ENCODE results near the gene OR1J4. TPM values are rescaled to one million over a fixed set of nuclear protein-coding genes. Genes with fewer than 3 reads are reported as not detected.

Gene OR1J4
- total and polyA plus RNA-seq, 9 donors = not detected

GRCh38 chr9:122567901-122568300 lies 49.0 kb downstream of the OR1J4 start:
- WGBS, 3 donors = 82 to 89% (median 87%) methylated on average over 4 of the region's 4 CpGs
- intact Hi-C loops (cut with DNase I) = no loop called here
- no peak for TF ChIP-seq POLR2A (IDR thresholded peaks at IDR 0.05)
- TF ChIP-seq, protein P1, sequence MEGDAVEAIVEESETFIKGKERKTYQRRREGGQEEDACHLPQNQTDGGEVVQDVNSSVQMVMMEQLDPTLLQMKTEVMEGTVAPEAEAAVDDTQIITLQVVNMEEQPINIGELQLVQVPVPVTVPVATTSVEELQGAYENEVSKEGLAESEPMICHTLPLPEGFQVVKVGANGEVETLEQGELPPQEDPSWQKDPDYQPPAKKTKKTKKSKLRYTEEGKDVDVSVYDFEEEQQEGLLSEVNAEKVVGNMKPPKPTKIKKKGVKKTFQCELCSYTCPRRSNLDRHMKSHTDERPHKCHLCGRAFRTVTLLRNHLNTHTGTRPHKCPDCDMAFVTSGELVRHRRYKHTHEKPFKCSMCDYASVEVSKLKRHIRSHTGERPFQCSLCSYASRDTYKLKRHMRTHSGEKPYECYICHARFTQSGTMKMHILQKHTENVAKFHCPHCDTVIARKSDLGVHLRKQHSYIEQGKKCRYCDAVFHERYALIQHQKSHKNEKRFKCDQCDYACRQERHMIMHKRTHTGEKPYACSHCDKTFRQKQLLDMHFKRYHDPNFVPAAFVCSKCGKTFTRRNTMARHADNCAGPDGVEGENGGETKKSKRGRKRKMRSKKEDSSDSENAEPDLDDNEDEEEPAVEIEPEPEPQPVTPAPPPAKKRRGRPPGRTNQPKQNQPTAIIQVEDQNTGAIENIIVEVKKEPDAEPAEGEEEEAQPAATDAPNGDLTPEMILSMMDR (IDR thresholded peaks at IDR 0.05) = no peak
- TF ChIP-seq EP300 (IDR thresholded peaks at IDR 0.05) = no peak
- Histone ChIP-seq H3K4me3 (no peak overlapping the region), H3K9me3 (no peaks in the 10 kb centered on the region), H3K27ac (no peak overlapping the region), H3K36me3 (no peaks in the 10 kb centered on the region), H3K4me1 (ENCODE audit: insufficient read depth) (no peaks in the 10 kb centered on the region), H3K27me3 (no peaks in the 10 kb centered on the region)
- DNase-seq = no peak

Other genes with a start within 250 kb of the OR1J4 start
- 10 to 100 TPM in 1 of 7 donors, 1 to 10 TPM in 6; 1.4 to 37.1 (median 7.0) TPM for gene PTGS1, start 148.1 kb upstream of the OR1J4 start, total RNA-seq
- gene PTGS1, start 148.1 kb upstream of the OR1J4 start, polyA plus RNA-seq = 1 to 10 TPM in 1 of 2 donors, under 1 TPM in 1; 0.90 to 8.2 TPM
- not detected for gene OR1J1, start 41.2 kb upstream of the OR1J4 start, total RNA-seq
- gene OR1J1, start 41.2 kb upstream of the OR1J4 start, polyA plus RNA-seq = not detected
- gene OR1J2, start 8.3 kb upstream of the OR1J4 start, total RNA-seq = not detected
- gene OR1J2, start 8.3 kb upstream of the OR1J4 start, polyA plus RNA-seq = not detected
- not detected for gene OR1N1, start 8.2 kb downstream of the OR1J4 start, total RNA-seq
- not detected for gene OR1N1, start 8.2 kb downstream of the OR1J4 start, polyA plus RNA-seq
- gene OR1N2, start 34.0 kb downstream of the OR1J4 start, total RNA-seq = not detected
- gene OR1N2, start 34.0 kb downstream of the OR1J4 start, polyA plus RNA-seq = not detected
- gene OR1L8, start 64.2 kb downstream of the OR1J4 start, total RNA-seq = under 1 TPM in 3 of 7 donors, not detected in 4; 0.20 to 0.24 (median 0.22) TPM
- gene OR1L8, start 64.2 kb downstream of the OR1J4 start, polyA plus RNA-seq = under 1 TPM in 1 of 2 donors, not detected in 1; 0.28 TPM
- gene OR1Q1, start 95.6 kb downstream of the OR1J4 start, total RNA-seq = not detected
- not detected for gene OR1Q1, start 95.6 kb downstream of the OR1J4 start, polyA plus RNA-seq
- gene OR1B1, start 138.5 kb downstream of the OR1J4 start, total RNA-seq = not detected
- gene OR1B1, start 138.5 kb downstream of the OR1J4 start, polyA plus RNA-seq = not detected
- gene OR1L1, start 142.6 kb downstream of the OR1J4 start, total RNA-seq = not detected
- gene OR1L1, start 142.6 kb downstream of the OR1J4 start, polyA plus RNA-seq = not detected
- gene OR1L3, start 156.0 kb downstream of the OR1J4 start, total RNA-seq = not detected
- gene OR1L3, start 156.0 kb downstream of the OR1J4 start, polyA plus RNA-seq = not detected
- gene OR1L4, start 204.8 kb downstream of the OR1J4 start, total RNA-seq = not detected
- gene OR1L4, start 204.8 kb downstream of the OR1J4 start, polyA plus RNA-seq = not detected
- not detected for gene OR1L6, start 223.2 kb downstream of the OR1J4 start, total RNA-seq
- not detected for gene OR1L6, start 223.2 kb downstream of the OR1J4 start, polyA plus RNA-seq